KMS-11 (cell line): Measurements from ENCODE around the gene OR52E2.

Experiments used
- H2AFZ ChIP-seq: fragments of 200-600 bp; sonication (generic); 2 replicates; pipeline ENCODE4 v1.6.1; 2016; ENCODE audit warnings: antibody characterized with exemption, mixed run types, low read depth
- H3K27ac ChIP-seq: fragments of 200-600 bp; sonication (generic); 2 replicates; pipeline ENCODE4 v1.6.1; 2016; ENCODE audit warnings: mild to moderate bottlenecking, mixed run types
- H3K27me3 ChIP-seq: fragments of 200-600 bp; sonication (generic); 2 replicates; pipeline ENCODE4 v1.6.1; 2017; ENCODE audit warnings: mild to moderate bottlenecking, low read depth, mixed run types, moderate library complexity; ENCODE audit not compliant: insufficient read depth
- H3K36me3 ChIP-seq: fragments of 200-600 bp; sonication (generic); 2 replicates; pipeline ENCODE4 v1.6.1; 2017; ENCODE audit warnings: mild to moderate bottlenecking, mixed run types; ENCODE audit not compliant: insufficient read depth
- H3K4me1 ChIP-seq: fragments of 200-600 bp; sonication (generic); 2 replicates; pipeline ENCODE4 v1.6.1; 2016; ENCODE audit warnings: mild to moderate bottlenecking, low read depth, mixed run types; ENCODE audit not compliant: poor library complexity, severe bottlenecking
- H3K4me2 ChIP-seq: fragments of 200-600 bp; sonication (generic); 2 replicates; pipeline ENCODE4 v1.7.0; 2016; ENCODE audit warnings: mild to moderate bottlenecking, mixed run types
- H3K4me3 ChIP-seq: fragments of 200-600 bp; sonication (generic); IDR thresholded peaks from 2 replicates; pipeline ENCODE4 v1.6.1; 2017; ENCODE audit warnings: low read depth, low read length, mixed read lengths; ENCODE audit not compliant: insufficient read depth
- H3K79me2 ChIP-seq: fragments of 200-600 bp; sonication (generic); 2 replicates; pipeline ENCODE4 v1.6.1; 2016; ENCODE audit warnings: low read depth, mixed run types; ENCODE audit not compliant: insufficient read depth
- H3K9ac ChIP-seq: fragments of 200-600 bp; sonication (generic); 2 replicates; pipeline ENCODE4 v1.6.1; 2016; ENCODE audit warnings: mild to moderate bottlenecking, mixed run types
- H4K20me1 ChIP-seq: fragments of 200-600 bp; sonication (generic); 2 replicates; pipeline ENCODE4 v1.6.1; 2016; ENCODE audit warnings: mild to moderate bottlenecking, mixed run types; ENCODE audit not compliant: insufficient read depth
- TF ChIP-seq, protein P1 (sequence below): fragments of 200-600 bp; sonication (generic); conservative IDR thresholded peaks from 2 replicates; pipeline ENCODE4 v1.6.1; 2017; ENCODE audit warnings: low read depth, mild to moderate bottlenecking, antibody characterized with exemption, low read length, moderate library complexity, mixed read lengths

The OR52E2 gene

DNA sequence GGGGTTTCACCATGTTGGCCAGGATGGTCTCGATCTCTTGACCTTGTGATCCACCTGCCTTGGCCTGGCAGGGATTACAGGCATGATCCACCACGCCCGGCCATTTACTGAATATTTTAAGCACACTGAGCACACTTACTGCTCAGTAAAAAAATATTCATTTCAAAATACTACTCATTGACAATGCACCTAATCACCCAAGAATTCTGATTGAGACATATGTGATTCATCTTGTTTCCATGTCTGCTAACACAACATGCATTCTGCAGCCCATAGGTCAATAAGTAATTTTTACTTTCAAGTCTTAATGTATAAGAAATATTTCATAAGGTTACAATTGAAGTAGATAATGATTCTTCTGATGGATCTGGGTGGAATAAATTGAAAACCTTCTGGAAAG, 17.3 kb downstream of the OR52E2 start:
- H3K36me3 ChIP-seq: no peaks in the 10 kb centered on the region
- H3K4me1 ChIP-seq: no peaks in the 10 kb centered on the region
- no peak overlapping the region for H3K4me3 ChIP-seq
- no peak overlapping the region for H3K4me2 ChIP-seq
- no peak overlapping the region for H2AFZ ChIP-seq
- TF ChIP-seq, protein P1, sequence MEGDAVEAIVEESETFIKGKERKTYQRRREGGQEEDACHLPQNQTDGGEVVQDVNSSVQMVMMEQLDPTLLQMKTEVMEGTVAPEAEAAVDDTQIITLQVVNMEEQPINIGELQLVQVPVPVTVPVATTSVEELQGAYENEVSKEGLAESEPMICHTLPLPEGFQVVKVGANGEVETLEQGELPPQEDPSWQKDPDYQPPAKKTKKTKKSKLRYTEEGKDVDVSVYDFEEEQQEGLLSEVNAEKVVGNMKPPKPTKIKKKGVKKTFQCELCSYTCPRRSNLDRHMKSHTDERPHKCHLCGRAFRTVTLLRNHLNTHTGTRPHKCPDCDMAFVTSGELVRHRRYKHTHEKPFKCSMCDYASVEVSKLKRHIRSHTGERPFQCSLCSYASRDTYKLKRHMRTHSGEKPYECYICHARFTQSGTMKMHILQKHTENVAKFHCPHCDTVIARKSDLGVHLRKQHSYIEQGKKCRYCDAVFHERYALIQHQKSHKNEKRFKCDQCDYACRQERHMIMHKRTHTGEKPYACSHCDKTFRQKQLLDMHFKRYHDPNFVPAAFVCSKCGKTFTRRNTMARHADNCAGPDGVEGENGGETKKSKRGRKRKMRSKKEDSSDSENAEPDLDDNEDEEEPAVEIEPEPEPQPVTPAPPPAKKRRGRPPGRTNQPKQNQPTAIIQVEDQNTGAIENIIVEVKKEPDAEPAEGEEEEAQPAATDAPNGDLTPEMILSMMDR: no peak
- no peaks in the 10 kb centered on the region for H3K79me2 ChIP-seq
- no peak overlapping the region for H3K27ac ChIP-seq
- no peak overlapping the region for H3K9ac ChIP-seq
- no peaks in the 10 kb centered on the region for H3K27me3 ChIP-seq
- no peaks in the 10 kb centered on the region for H4K20me1 ChIP-seq

DNA sequence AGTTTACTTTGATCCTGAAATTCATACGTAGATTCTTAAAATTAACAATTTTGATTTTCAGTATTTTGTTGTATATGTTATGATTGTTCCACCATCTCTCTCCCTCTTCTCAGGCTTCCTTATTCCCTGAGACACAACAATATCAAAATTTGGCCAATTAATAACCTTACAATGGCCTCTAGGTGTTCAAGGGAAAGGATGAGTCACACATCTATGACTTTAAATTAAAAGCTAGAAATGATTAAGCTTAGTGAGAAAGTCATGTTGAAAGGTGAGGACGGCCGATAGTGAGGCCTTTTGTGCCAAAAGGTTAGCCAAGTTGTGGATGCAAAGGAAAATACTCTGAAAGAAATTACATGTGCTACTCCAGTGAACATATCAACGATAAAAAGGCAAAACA, 18.6 kb downstream of the OR52E2 start:
- no peak overlapping the region for H3K4me3 ChIP-seq

DNA sequence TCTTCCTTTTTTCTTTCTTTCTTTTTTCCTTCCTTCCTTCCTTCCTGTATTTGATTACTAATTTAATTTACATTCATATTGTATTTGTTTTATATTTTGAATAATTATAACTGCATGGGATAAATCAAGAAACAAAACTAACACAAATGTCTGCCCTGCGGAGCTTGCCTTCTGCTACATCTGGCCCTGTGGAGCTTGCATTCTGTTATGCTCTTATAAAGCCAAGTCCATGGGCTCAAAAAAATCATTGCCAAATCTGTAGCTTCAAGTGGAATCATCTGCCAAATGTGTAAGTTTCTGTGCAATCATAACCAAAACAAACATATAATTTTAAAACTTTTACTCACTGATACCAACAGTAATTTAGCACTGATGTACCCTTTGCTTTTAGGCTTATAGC, 21.1 kb downstream of the OR52E2 start:
- H4K20me1 ChIP-seq: no peaks in the 10 kb centered on the region
- TF ChIP-seq, protein P1: no peak
- no peak overlapping the region for H3K27ac ChIP-seq
- no peak overlapping the region for H3K9ac ChIP-seq
- no peak overlapping the region for H2AFZ ChIP-seq
- no peaks in the 10 kb centered on the region for H3K36me3 ChIP-seq
- no peak overlapping the region for H3K4me3 ChIP-seq
- H3K4me1 ChIP-seq: no peaks in the 10 kb centered on the region
- no peaks in the 10 kb centered on the region for H3K79me2 ChIP-seq
- no peak overlapping the region for H3K4me2 ChIP-seq
- no peaks in the 10 kb centered on the region for H3K27me3 ChIP-seq

More for the DNA sequence above, 18.6 kb downstream of the OR52E2 start:
- no peaks in the 10 kb centered on the region for H3K27me3 ChIP-seq
- H3K36me3 ChIP-seq: no peaks in the 10 kb centered on the region
- H3K4me2 ChIP-seq: no peak overlapping the region
- H3K27ac ChIP-seq: no peak overlapping the region
- H3K4me1 ChIP-seq: no peaks in the 10 kb centered on the region
- H2AFZ ChIP-seq: no peak overlapping the region
- no peaks in the 10 kb centered on the region for H4K20me1 ChIP-seq
- TF ChIP-seq, protein P1: no peak
- no peaks in the 10 kb centered on the region for H3K79me2 ChIP-seq
- H3K9ac ChIP-seq: no peak overlapping the region

DNA sequence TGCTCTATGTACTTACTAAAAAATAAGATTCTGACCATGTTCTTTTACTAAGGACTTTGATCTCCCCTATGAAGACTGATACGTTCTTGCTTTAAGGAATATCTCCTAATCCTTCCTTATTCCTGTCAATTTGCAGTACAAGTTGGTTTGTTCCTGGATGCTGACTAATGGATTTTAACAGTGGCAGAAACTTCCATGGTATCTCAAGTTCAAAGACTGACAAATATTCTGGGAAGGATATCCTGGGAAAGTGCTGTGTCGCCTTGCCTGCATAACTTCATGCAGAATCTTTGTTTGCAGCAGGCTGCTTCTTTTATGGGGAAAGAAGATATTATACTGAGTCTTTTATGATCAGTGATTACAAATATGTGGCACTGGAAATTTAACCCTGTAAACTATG, 21.5 kb downstream of the OR52E2 start:
- H4K20me1 ChIP-seq: no peaks in the 10 kb centered on the region
- no peaks in the 10 kb centered on the region for H3K79me2 ChIP-seq
- no peak overlapping the region for H2AFZ ChIP-seq
- H3K27me3 ChIP-seq: no peaks in the 10 kb centered on the region
- no peak overlapping the region for H3K9ac ChIP-seq
- H3K4me3 ChIP-seq: no peak overlapping the region
- H3K36me3 ChIP-seq: no peaks in the 10 kb centered on the region
- no peaks in the 10 kb centered on the region for H3K4me1 ChIP-seq
- no peak overlapping the region for H3K4me2 ChIP-seq
- no peak overlapping the region for H3K27ac ChIP-seq
- TF ChIP-seq, protein P1: no peak
